ENCODE measurements around the gene NAPA.

NAPA gene

DNA sequence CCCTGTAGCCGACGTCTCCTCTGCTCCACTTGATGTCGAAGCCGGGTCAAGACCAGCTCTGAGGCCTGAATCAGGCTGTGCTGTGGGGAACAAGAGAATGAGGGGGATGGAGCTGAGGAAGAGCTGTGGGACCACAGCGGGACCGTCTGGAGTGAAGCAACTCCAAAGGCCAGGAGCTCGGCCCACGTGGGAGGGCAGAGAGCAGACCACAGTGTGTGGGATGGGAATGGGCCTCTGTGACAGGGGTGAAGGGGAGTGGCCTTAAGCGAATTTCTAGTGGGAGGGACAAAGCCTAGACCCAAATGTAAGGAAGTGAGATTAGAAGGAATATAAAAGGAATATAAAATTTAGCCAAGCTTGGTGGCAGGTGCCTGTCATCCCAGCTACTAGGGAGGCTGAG is 39.4 kb downstream of the NAPA start:
- TF ChIP-seq CTCF (conservative IDR thresholded peaks at IDR 0.05; ENCODE audit: control insufficient read depth, insufficient read depth, low read depth, low read length) = no peak
- H3K4me3 ChIP-seq (ENCODE audit: control insufficient read depth, low read depth, low read length) = no peak overlapping the region

DNA sequence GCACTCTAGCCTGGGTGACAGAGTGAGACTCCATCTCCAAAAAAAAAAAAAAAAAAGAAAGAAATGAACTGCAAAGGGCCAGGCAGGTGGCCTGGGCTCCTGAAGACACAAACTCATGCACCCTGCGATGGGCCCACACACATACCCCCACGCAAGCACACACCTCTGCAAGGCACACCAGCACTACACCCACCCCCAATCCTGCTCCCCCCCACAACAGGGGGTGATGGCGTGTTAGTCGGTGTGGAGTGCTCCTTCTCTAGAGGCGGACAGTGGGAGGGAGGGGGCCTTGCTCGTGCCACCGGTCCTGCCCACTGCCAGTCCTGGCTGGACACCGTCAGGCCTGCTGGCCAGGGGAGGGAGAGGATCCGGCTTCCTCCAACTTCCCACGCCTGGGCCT is 41.5 kb downstream of the NAPA start:
- H3K4me3 ChIP-seq (ENCODE audit: control insufficient read depth, low read depth, low read length) = no peak overlapping the region
- no peak for TF ChIP-seq CTCF (conservative IDR thresholded peaks at IDR 0.05; ENCODE audit: control insufficient read depth, insufficient read depth, low read depth, low read length)

More for the DNA sequence above, 39.4 kb downstream of the NAPA start:
- peak; percentile 48 for DNase-seq (ENCODE audit: low read depth)

DNA sequence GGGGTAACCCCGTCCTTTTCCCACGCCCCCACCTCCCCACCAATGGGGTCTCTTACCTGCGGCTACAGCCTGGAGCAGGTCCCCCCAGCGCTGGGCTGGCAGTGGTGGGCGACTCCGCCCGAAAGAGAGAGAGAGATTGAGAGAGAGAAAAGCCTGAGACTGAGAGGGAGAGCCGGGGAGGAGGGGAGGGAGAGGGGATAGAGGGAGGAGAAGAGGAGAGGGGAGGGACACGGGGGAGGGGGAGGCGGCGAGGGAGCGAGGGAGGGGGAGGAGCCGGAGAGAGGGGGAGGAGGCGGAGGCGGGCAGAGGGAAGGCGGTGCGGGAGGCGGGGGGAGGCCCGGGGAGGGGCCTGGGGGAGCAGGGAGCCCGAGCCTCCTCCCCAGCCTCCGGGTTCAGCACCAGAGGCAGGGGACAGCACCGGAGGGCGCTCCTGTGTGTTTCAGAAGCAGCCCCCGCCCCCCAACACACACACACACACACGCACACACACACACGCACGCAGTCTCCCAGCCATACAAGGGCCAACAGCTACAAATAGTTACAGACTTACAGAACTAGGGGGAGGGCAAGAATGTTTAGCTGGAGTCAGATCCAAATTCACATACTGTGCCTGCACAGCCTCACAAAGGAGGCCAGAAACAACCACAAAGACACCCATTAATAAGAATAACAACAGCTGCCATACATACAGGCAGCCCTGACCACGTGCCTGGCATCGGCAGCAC is 43.0 kb downstream of the NAPA start, which contains the start of gene SLC8A2:
Gene SLC8A2 (minus strand): TSS at position 161 of the 725 bp plus-strand sequence. CDS start 5,490 bp downstream, outside the sequence.
- no peak for TF ChIP-seq CTCF (conservative IDR thresholded peaks at IDR 0.05; ENCODE audit: control insufficient read depth, insufficient read depth, low read depth, low read length)
- H3K4me3 ChIP-seq (ENCODE audit: control insufficient read depth, low read depth, low read length) = no peak within 1 kb of the TSS
- DNase-seq (ENCODE audit: low read depth) = peak; percentile 63

More for the DNA sequence above, 41.5 kb downstream of the NAPA start:
- DNase-seq (ENCODE audit: low read depth) = no peak

DNA sequence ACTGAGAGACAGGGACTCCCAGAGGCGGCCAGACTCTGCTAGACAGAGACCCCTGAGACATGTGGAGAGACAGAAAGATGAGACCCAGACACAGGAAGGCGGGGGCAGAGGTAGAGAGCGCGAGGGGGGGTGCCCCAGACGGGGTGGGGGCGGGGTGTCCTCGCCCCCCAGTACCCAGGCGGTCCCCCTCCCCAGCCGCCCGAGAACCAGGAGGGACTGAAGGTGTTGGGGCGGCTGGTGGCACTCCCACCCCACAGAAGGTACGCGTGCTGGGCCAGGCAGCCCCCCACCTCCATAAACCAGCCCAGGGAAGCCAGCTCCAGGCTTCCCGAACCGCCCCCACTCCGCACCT is 43.5 kb downstream of the NAPA start:
- no peak overlapping the region for H3K4me3 ChIP-seq (ENCODE audit: control insufficient read depth, low read depth, low read length)
- no peak for DNase-seq (ENCODE audit: low read depth)
- no peak for TF ChIP-seq CTCF (conservative IDR thresholded peaks at IDR 0.05; ENCODE audit: control insufficient read depth, insufficient read depth, low read depth, low read length)

GRCh38 chr19:47470447-47471195 is 44.2 kb downstream of the NAPA start:
- no peak for TF ChIP-seq CTCF (conservative IDR thresholded peaks at IDR 0.05; ENCODE audit: control insufficient read depth, insufficient read depth, low read depth, low read length)
- no peak overlapping the region for H3K4me3 ChIP-seq (ENCODE audit: control insufficient read depth, low read depth, low read length)
- DNase-seq (ENCODE audit: low read depth) = no peak

GRCh38 chr19:47469719-47470118 is 45.1 kb downstream of the NAPA start:
- no peak for DNase-seq (ENCODE audit: low read depth)
- no peak for TF ChIP-seq CTCF (conservative IDR thresholded peaks at IDR 0.05; ENCODE audit: control insufficient read depth, insufficient read depth, low read depth, low read length)
- H3K4me3 ChIP-seq (ENCODE audit: control insufficient read depth, low read depth, low read length) = no peak overlapping the region

All from fibroblast of mammary gland (primary cell).